ENCODE results near the gene ACO2.

Gene ACO2

GRCh38 chr22:41470886-41471285, 2.0 kb downstream of the ACO2 start:
- TF ChIP-seq, protein P1, sequence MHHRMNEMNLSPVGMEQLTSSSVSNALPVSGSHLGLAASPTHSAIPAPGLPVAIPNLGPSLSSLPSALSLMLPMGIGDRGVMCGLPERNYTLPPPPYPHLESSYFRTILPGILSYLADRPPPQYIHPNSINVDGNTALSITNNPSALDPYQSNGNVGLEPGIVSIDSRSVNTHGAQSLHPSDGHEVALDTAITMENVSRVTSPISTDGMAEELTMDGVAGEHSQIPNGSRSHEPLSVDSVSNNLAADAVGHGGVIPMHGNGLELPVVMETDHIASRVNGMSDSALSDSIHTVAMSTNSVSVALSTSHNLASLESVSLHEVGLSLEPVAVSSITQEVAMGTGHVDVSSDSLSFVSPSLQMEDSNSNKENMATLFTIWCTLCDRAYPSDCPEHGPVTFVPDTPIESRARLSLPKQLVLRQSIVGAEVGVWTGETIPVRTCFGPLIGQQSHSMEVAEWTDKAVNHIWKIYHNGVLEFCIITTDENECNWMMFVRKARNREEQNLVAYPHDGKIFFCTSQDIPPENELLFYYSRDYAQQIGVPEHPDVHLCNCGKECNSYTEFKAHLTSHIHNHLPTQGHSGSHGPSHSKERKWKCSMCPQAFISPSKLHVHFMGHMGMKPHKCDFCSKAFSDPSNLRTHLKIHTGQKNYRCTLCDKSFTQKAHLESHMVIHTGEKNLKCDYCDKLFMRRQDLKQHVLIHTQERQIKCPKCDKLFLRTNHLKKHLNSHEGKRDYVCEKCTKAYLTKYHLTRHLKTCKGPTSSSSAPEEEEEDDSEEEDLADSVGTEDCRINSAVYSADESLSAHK (tag by site-specific recombination; IDR thresholded peaks at IDR 0.05) = no peak
- no peak for TF ChIP-seq ZNF549 (tag by site-specific recombination; IDR thresholded peaks at IDR 0.05)
- no peak for TF ChIP-seq TCF7L2 (IDR thresholded peaks at IDR 0.05; ENCODE audit: borderline replicate concordance, low read depth, low read length)
- TF ChIP-seq SALL2 (tag by site-specific recombination; IDR thresholded peaks at IDR 0.05; ENCODE audit: borderline replicate concordance) = no peak
- no peak for TF ChIP-seq GFI1B (tag by site-specific recombination; IDR thresholded peaks at IDR 0.05)
- TF ChIP-seq, protein P2, sequence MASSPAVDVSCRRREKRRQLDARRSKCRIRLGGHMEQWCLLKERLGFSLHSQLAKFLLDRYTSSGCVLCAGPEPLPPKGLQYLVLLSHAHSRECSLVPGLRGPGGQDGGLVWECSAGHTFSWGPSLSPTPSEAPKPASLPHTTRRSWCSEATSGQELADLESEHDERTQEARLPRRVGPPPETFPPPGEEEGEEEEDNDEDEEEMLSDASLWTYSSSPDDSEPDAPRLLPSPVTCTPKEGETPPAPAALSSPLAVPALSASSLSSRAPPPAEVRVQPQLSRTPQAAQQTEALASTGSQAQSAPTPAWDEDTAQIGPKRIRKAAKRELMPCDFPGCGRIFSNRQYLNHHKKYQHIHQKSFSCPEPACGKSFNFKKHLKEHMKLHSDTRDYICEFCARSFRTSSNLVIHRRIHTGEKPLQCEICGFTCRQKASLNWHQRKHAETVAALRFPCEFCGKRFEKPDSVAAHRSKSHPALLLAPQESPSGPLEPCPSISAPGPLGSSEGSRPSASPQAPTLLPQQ (tag by site-specific recombination; IDR thresholded peaks at IDR 0.05) = no peak
- TF ChIP-seq ZNF311 (tag by site-specific recombination; IDR thresholded peaks at IDR 0.05; ENCODE audit: borderline replicate concordance) = no peak
- TF ChIP-seq ZNF174 (tag by site-specific recombination; IDR thresholded peaks at IDR 0.05) = no peak
- TF ChIP-seq ZNF624 (tag by site-specific recombination; IDR thresholded peaks at IDR 0.05) = no peak
- no peak for TF ChIP-seq ZNF521 (tag by site-specific recombination; IDR thresholded peaks at IDR 0.05)
- ChIA-PET POLR2A (interaction anchor here (8.2 kb wide), 1 partner anchor 25 kb away, joined by 214 read pairs; the partner anchor contains the start of gene TOB2), CTCF (interaction anchor here (0.8 kb wide), 1 partner anchor 59 kb away, joined by 3 read pairs; no protein-coding TSS in a partner anchor)
- H3K9me3 ChIP-seq (ENCODE audit: control insufficient read depth, insufficient read depth, low read depth, low read length) = no peaks in the 10 kb centered on the region
- H3K4me1 ChIP-seq (ENCODE audit: control insufficient read depth, insufficient read depth, low read length) = no peaks in the 10 kb centered on the region
- H3K36me3 ChIP-seq (ENCODE audit: control insufficient read depth in 2 of 2, insufficient read depth in 1 of 2, low read length in 2 of 2) = peaks cover 18 to 43% of the 10 kb centered on the region in 2 experiments
- no peak overlapping the region for H3K4me3 ChIP-seq (ENCODE audit: low read depth, low read length)
- no peak overlapping the region for H3K27ac ChIP-seq (ENCODE audit: extremely low read depth, low read depth, low read length)

- no peaks in the 10 kb centered on the region for H3K4me1 ChIP-seq (ENCODE audit: control insufficient read depth, insufficient read depth, low read length)
- POLR2A ChIA-PET = no interaction called here
- peaks cover 11 to 36% of the 10 kb centered on the region in 2 experiments for H3K36me3 ChIP-seq (ENCODE audit: control insufficient read depth in 2 of 2, insufficient read depth in 1 of 2, low read length in 2 of 2)
These were observed 2.7 kb downstream of the ACO2 start for GRCh38 chr22:41471568-41471967.

More at GRCh38 chr22:41471568-41471967, 2.7 kb downstream of the ACO2 start:
- Histone ChIP-seq H3K27ac (ENCODE audit: extremely low read depth, low read depth, low read length) (no peak overlapping the region), H3K4me3 (ENCODE audit: low read depth, low read length) (no peak overlapping the region), H3K9me3 (ENCODE audit: control insufficient read depth, insufficient read depth, low read depth, low read length) (no peaks in the 10 kb centered on the region)
- CTCF ChIA-PET = interaction anchor here (0.7 to 1.2 kb wide), 3 partner anchors 46 to 68 kb away, joined by 3 to 4 read pairs (median 3); no protein-coding TSS in a partner anchor
- TF ChIP-seq ZBTB17 (tag by site-specific recombination; IDR thresholded peaks at IDR 0.05) = 0 out of 2 replicates have a peak, but pooled peaks have one; percentile 27
- no peak for TF ChIP-seq ZNF707 (tag by site-specific recombination; IDR thresholded peaks at IDR 0.05)
- TF ChIP-seq, protein P3, sequence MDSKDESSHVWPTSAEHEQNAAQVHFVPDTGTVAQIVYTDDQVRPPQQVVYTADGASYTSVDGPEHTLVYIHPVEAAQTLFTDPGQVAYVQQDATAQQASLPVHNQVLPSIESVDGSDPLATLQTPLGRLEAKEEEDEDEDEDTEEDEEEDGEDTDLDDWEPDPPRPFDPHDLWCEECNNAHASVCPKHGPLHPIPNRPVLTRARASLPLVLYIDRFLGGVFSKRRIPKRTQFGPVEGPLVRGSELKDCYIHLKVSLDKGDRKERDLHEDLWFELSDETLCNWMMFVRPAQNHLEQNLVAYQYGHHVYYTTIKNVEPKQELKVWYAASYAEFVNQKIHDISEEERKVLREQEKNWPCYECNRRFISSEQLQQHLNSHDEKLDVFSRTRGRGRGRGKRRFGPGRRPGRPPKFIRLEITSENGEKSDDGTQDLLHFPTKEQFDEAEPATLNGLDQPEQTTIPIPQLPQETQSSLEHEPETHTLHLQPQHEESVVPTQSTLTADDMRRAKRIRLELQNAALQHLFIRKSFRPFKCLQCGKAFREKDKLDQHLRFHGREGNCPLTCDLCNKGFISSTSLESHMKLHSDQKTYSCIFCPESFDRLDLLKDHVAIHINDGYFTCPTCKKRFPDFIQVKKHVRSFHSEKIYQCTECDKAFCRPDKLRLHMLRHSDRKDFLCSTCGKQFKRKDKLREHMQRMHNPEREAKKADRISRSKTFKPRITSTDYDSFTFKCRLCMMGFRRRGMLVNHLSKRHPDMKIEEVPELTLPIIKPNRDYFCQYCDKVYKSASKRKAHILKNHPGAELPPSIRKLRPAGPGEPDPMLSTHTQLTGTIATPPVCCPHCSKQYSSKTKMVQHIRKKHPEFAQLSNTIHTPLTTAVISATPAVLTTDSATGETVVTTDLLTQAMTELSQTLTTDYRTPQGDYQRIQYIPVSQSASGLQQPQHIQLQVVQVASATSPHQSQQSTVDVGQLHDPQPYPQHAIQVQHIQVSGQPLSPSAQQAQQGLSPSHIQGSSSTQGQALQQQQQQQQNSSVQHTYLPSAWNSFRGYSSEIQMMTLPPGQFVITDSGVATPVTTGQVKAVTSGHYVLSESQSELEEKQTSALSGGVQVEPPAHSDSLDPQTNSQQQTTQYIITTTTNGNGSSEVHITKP (tag by site-specific recombination; IDR thresholded peaks at IDR 0.05) = no peak
- TF ChIP-seq ZNF416 (tag by site-specific recombination; IDR thresholded peaks at IDR 0.05) = no peak
